Choroid plexus epithelial cell (primary cell): Measurements from ENCODE around the gene NMUR1.

ENCODE experiments used
- DNase-seq: peaks from one replicate; pipeline ENCODE4 v3.0.0-alpha.2; 2010; ENCODE audit warnings: low read depth
- H3K4me3 ChIP-seq: 2 replicates; pipeline ENCODE4 v1.5.1; 2011; ENCODE audit warnings: low read depth, mild to moderate bottlenecking, control low read depth, low read length, moderate library complexity
- TF ChIP-seq, protein P1 (sequence below): conservative IDR thresholded peaks from 2 replicates; pipeline ENCODE4 v1.5.1; 2011; ENCODE audit warnings: low read depth, mild to moderate bottlenecking, control low read depth, inconsistent platforms, low read length, moderate library complexity

Gene NMUR1

DNA sequence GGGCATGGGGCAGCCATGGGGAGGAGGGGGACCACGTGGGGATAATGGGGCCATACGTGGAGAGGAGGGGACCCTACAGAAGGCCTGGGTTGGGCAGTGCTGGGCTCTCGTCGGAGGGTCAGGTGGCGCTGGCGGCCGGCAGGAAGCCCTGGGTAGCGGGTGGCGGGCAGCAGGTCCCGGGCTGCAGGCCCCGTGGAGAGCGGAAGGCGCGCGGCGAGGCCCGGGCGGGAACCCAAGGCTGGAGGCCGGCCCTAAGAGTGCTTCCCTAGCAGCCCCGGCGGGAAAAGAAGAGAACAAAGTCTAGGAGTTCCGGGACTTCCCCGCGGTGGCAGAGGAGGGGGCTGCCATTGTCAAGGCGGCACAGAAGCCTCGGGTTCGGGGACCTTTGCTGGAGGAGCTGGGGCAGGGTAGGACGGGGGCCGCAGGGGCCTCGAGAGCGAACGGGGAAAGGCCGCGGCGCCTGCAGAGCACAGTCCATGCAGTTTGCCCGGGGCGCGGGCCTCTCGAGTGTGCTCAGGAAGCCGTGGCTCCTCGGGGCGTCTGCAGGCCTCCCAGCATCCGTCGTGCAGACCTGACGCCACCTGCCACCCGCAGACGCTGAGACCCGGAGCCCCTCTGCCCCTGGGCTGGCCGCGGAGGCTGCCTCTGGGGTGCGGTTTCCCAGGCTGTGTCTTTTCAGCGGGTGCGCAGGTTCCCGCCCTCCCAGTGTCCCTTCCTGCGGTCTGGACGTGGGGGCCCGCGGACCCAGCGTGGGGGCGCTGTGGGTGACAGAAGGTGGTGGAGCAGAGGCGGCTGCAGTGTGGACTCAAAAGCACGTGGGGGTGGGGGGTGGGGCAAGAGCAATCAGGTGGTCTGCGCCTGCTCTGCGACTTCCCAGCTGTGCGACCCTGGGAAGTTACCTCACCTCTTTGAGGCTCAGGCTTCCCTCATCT lies 46.6 kb downstream of the NMUR1 start:
- DNase-seq, result peak; percentile 31
- peak overlapping the region; percentile 60 for H3K4me3 ChIP-seq
- TF ChIP-seq, protein P1, sequence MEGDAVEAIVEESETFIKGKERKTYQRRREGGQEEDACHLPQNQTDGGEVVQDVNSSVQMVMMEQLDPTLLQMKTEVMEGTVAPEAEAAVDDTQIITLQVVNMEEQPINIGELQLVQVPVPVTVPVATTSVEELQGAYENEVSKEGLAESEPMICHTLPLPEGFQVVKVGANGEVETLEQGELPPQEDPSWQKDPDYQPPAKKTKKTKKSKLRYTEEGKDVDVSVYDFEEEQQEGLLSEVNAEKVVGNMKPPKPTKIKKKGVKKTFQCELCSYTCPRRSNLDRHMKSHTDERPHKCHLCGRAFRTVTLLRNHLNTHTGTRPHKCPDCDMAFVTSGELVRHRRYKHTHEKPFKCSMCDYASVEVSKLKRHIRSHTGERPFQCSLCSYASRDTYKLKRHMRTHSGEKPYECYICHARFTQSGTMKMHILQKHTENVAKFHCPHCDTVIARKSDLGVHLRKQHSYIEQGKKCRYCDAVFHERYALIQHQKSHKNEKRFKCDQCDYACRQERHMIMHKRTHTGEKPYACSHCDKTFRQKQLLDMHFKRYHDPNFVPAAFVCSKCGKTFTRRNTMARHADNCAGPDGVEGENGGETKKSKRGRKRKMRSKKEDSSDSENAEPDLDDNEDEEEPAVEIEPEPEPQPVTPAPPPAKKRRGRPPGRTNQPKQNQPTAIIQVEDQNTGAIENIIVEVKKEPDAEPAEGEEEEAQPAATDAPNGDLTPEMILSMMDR, result no peak

DNA sequence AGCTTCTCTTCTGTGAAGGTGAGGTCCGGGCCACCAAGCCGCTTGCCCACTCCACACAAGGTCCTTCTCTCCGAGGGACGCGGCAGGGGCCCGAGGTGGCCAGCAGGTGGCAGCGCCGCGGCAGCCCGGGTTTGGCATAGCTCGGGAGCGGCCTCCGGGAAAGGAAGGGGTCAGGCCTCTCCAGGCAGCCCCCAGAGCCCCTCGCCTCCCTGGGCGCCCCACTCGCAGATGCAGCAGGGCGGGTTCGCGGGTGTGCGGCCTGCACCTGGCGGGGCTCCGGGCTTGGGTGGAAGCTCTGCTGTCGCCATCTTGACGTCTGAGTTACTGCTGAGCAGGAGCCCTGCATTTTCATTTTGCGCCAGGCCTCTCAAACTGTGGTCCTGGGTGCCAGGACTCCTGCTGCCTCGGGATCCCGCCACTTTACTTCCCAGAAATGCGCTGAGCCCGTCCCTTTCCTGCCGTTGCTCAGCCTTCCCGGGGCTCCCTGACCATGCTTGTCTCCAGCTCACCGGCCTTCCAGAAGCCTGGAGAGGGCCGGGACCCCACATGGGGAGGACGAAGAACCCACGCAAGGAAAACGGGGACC lies 47.3 kb downstream of the NMUR1 start:
- peak overlapping the region; percentile 60 for H3K4me3 ChIP-seq
- DNase-seq, result peak; percentile 62
- TF ChIP-seq, protein P1, result peak; percentile 83

DNA sequence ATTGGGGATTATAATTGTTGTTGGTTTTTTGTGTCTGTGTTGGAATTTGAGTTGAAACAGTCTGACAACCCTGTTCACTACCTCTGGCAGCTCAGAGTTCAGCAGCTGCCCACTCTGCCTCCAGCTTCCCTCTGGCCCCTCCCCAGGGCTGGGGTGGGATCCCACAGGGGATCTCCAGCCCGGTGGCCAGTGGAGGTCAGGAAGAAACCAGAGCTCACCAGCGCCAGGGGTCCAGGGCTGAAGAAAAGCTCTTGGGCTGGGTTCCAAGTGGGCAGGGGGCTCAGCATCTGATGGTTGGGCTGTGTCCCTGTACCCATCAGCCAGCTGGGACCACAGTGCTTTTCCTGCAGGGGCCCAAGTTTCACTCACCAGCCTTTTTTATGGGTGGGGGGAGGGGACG lies 49.5 kb downstream of the NMUR1 start:
- no peak overlapping the region for H3K4me3 ChIP-seq
- TF ChIP-seq, protein P1, result no peak
- DNase-seq, result no peak

DNA sequence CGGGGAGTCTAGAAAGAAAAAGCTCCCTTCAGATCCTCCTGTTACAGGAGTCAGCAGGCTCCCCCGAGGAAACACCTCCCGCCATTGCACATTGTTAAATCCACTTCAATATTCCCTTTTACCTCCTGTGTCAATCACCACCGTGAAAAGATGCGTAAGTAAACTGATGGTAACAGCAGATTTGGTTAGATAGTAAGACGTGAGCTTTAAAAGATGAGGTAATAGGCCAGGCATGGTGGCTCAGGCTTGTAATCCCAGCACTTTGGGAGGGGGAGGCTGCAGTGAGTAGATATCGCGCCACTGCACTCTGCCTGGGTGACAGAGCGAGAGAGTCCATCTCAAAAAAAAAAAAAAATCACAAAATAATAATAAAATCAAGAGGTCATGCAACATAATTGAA lies 50.8 kb downstream of the NMUR1 start:
- TF ChIP-seq, protein P1, result no peak
- H3K4me3 ChIP-seq, result no peak overlapping the region
- no peak for DNase-seq

DNA sequence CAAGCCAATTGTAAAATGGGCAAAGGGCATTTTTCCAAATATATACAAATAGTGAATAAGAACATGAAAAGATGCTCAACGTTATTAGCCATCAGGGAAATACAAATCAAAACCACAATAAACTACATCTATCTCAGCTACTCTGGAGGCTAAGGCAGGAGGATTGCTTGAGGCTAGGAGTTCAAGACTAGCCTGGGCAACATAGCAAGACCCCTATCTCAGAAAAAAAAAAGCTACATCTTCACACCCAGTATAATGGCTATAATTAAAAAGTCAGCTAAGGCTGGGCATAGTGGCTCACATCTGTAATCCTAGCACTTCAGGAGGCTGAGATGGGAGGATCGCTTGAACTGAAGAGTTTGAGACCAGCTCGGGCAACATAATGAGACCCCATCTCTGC lies 53.3 kb downstream of the NMUR1 start:
- H3K4me3 ChIP-seq, result no peak overlapping the region
- DNase-seq, result no peak
- TF ChIP-seq, protein P1, result no peak

DNA sequence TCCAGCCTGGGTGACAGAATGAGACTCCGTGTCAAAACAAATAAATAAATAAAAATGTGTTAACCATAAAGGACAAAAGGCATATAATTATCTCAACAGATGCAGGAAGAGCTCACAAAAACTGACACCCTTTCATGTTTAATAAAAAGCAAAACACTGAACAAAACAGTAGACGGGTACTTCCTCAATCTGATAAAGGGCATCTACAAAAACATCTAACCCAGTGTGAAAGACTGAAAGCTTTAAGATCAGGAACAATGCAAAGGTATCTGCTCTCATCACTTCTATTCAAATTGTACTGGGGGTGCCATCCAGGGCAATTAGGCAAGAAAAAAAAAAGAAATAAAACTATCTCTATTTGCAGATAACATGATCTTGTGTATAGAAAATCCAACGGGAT lies 54.3 kb downstream of the NMUR1 start:
- no peak for DNase-seq
- TF ChIP-seq, protein P1, result no peak
- H3K4me3 ChIP-seq, result no peak overlapping the region
